ENCODE data around the gene GCN1. TPM values are rescaled to one million over a fixed set of nuclear protein-coding genes. Genes with fewer than 3 reads are reported as not detected.
A peak's percentile ranks its signal among the peaks of the same experiment; 100 is the strongest.

Gene GCN1
- total and polyA plus RNA-seq, 7 experiments from 2014 or later, result 20.3 to 142 (median 122) TPM

GRCh38 chr12:120096671-120097202 lies 97.8 kb downstream of the GCN1 start:
- Histone ChIP-seq H3K36me3 (ENCODE audit: control insufficient read depth in 2 of 3, insufficient read depth in 3 of 3, low read length in 3 of 3) (peaks cover 0 to 93% (median 0%) of the 10 kb centered on the region in 3 experiments), H3K27me3 (ENCODE audit: control insufficient read depth in 2 of 2, insufficient read depth in 2 of 2, low read length in 2 of 2) (no peaks in the 10 kb centered on the region), H3K4me3 (ENCODE audit: low read length) (no peak overlapping the region), H3K9me3 (ENCODE audit: control insufficient read depth in 2 of 3, low read length in 3 of 3) (no peaks in the 10 kb centered on the region), H3K27ac (ENCODE audit: low read depth, low read length) (no peak overlapping the region), H3K4me1 (ENCODE audit: control insufficient read depth in 2 of 2, insufficient read depth in 2 of 2, low read length in 2 of 2) (peaks cover 0 to 9% of the 10 kb centered on the region in 2 donors)
- H3K4me3 Mint-ChIP-seq, result no peak overlapping the region
- DNase-seq (no peak), ATAC-seq (no peak)
- H3K9me3 Mint-ChIP-seq, result peaks cover 0 to 3% (median 0%) of the 10 kb centered on the region in 11 donors
- peak overlapping the region in 2 of 9 donors; percentile 51 for H3K27ac Mint-ChIP-seq
- peaks cover 0 to 1% (median 0%) of the 10 kb centered on the region in 5 donors for H3K36me3 Mint-ChIP-seq
- H3K4me1 Mint-ChIP-seq, result peaks cover 5 to 13% (median 9%) of the 10 kb centered on the region in 7 donors
- intact Hi-C loops (cut with micrococcal nuclease), result no loop called here
- H3K27me3 Mint-ChIP-seq, result no peaks in the 10 kb centered on the region
- CTCF ChIA-PET, result interaction anchor here (0.6 kb wide), 1 partner anchor 10 kb away, joined by 3 read pairs; no protein-coding TSS in a partner anchor
- POLR2A ChIA-PET, result no interaction called here

GRCh38 chr12:120095736-120096135 lies 98.8 kb downstream of the GCN1 start:
- Mint-ChIP-seq H3K27me3 (no peaks in the 10 kb centered on the region), H3K4me1 (peaks cover 0 to 7% (median 3%) of the 10 kb centered on the region in 7 donors), H3K4me3 (no peak overlapping the region), H3K9me3 (peaks cover 0 to 3% (median 0%) of the 10 kb centered on the region in 11 donors), H3K27ac (peak overlapping the region in 1 of 9 donors; percentile 38), H3K36me3 (peaks cover 0 to 7% (median 4%) of the 10 kb centered on the region in 5 donors)
- no peak for DNase-seq
- no peaks in the 10 kb centered on the region for H3K27me3 ChIP-seq (ENCODE audit: control insufficient read depth in 2 of 2, insufficient read depth in 2 of 2, low read length in 2 of 2)
- ATAC-seq, result no peak
- no peaks in the 10 kb centered on the region for H3K9me3 ChIP-seq (ENCODE audit: control insufficient read depth in 2 of 3, low read length in 3 of 3)
- intact Hi-C loops (cut with micrococcal nuclease), result no loop called here
- H3K4me3 ChIP-seq (ENCODE audit: low read length), result no peak overlapping the region
- H3K4me1 ChIP-seq (ENCODE audit: control insufficient read depth in 2 of 2, insufficient read depth in 2 of 2, low read length in 2 of 2), result no peaks in the 10 kb centered on the region
- no peak overlapping the region for H3K27ac ChIP-seq (ENCODE audit: low read depth, low read length)
- ChIA-PET POLR2A (no interaction called here), CTCF (no interaction called here)
- peaks cover 0 to 90% (median 0%) of the 10 kb centered on the region in 3 experiments for H3K36me3 ChIP-seq (ENCODE audit: control insufficient read depth in 2 of 3, insufficient read depth in 3 of 3, low read length in 3 of 3)

- H3K4me3 ChIP-seq (ENCODE audit: low read length), result no peak overlapping the region
- Mint-ChIP-seq H3K27me3 (no peaks in the 10 kb centered on the region), H3K4me3 (no peak overlapping the region), H3K27ac (peak overlapping the region in 1 of 9 donors; percentile 38), H3K9me3 (peaks cover 0 to 3% (median 0%) of the 10 kb centered on the region in 11 donors), H3K36me3 (peaks cover 0 to 7% (median 5%) of the 10 kb centered on the region in 5 donors), H3K4me1 (peaks cover 0 to 7% (median 2%) of the 10 kb centered on the region in 7 donors)
- POLR2A ChIA-PET, result no interaction called here
- H3K27me3 ChIP-seq (ENCODE audit: control insufficient read depth in 2 of 2, insufficient read depth in 2 of 2, low read length in 2 of 2), result no peaks in the 10 kb centered on the region
- no peaks in the 10 kb centered on the region for H3K4me1 ChIP-seq (ENCODE audit: control insufficient read depth in 2 of 2, insufficient read depth in 2 of 2, low read length in 2 of 2)
- DNase-seq, result no peak
- H3K36me3 ChIP-seq (ENCODE audit: control insufficient read depth in 2 of 3, insufficient read depth in 3 of 3, low read length in 3 of 3), result peaks cover 0 to 90% (median 0%) of the 10 kb centered on the region in 3 experiments
- ATAC-seq, result no peak
- no peaks in the 10 kb centered on the region for H3K9me3 ChIP-seq (ENCODE audit: control insufficient read depth in 2 of 3, low read length in 3 of 3)
- CTCF ChIA-PET, result no interaction called here
- H3K27ac ChIP-seq (ENCODE audit: low read depth, low read length), result no peak overlapping the region
- intact Hi-C loops (cut with micrococcal nuclease), result no loop called here
Observed at GRCh38 chr12:120095331-120095730, 99.2 kb downstream of the GCN1 start.

GRCh38 chr12:120094485-120094884 lies 100.0 kb downstream of the GCN1 start:
- H3K9me3 Mint-ChIP-seq, result peaks cover 0 to 3% (median 0%) of the 10 kb centered on the region in 11 donors
- no peaks in the 10 kb centered on the region for H3K27me3 Mint-ChIP-seq
- intact Hi-C loops (cut with micrococcal nuclease), result no loop called here
- H3K36me3 ChIP-seq (ENCODE audit: control insufficient read depth in 2 of 3, insufficient read depth in 3 of 3, low read length in 3 of 3), result peaks cover 0 to 90% (median 0%) of the 10 kb centered on the region in 3 experiments
- H3K27ac Mint-ChIP-seq, result peak overlapping the region in 2 of 9 donors; percentile 19 to 25
- H3K27ac ChIP-seq (ENCODE audit: low read depth, low read length), result no peak overlapping the region
- DNase-seq, result no peak
- H3K4me3 Mint-ChIP-seq, result no peak overlapping the region
- no peaks in the 10 kb centered on the region for H3K4me1 ChIP-seq (ENCODE audit: control insufficient read depth in 2 of 2, insufficient read depth in 2 of 2, low read length in 2 of 2)
- no peaks in the 10 kb centered on the region for H3K9me3 ChIP-seq (ENCODE audit: control insufficient read depth in 2 of 3, low read length in 3 of 3)
- peaks cover 0 to 7% (median 5%) of the 10 kb centered on the region in 5 donors for H3K36me3 Mint-ChIP-seq
- peaks cover 0 to 3% (median 0%) of the 10 kb centered on the region in 7 donors for H3K4me1 Mint-ChIP-seq
- ChIA-PET CTCF (no interaction called here), POLR2A (interaction anchor here (1.0 to 1.3 kb wide), 2 partner anchors 17 to 105 kb away, joined by 3 read pairs; partner anchors contain the start of gene BICDL1)
- H3K4me3 ChIP-seq (ENCODE audit: low read length), result no peak overlapping the region
- no peak for ATAC-seq
- no peaks in the 10 kb centered on the region for H3K27me3 ChIP-seq (ENCODE audit: control insufficient read depth in 2 of 2, insufficient read depth in 2 of 2, low read length in 2 of 2)

- POLR2A ChIA-PET, result interaction anchor here (1.0 to 1.3 kb wide), 2 partner anchors 18 to 104 kb away, joined by 3 read pairs; partner anchors contain the start of gene BICDL1
- Histone ChIP-seq H3K4me3 (ENCODE audit: low read length) (no peak overlapping the region), H3K27me3 (ENCODE audit: control insufficient read depth in 2 of 2, insufficient read depth in 2 of 2, low read length in 2 of 2) (no peaks in the 10 kb centered on the region), H3K27ac (ENCODE audit: low read depth, low read length) (no peak overlapping the region), H3K36me3 (ENCODE audit: control insufficient read depth in 2 of 3, insufficient read depth in 3 of 3, low read length in 3 of 3) (peaks cover 0 to 82% (median 0%) of the 10 kb centered on the region in 3 experiments), H3K9me3 (ENCODE audit: control insufficient read depth in 2 of 3, low read length in 3 of 3) (no peaks in the 10 kb centered on the region), H3K4me1 (ENCODE audit: control insufficient read depth in 2 of 2, insufficient read depth in 2 of 2, low read length in 2 of 2) (no peaks in the 10 kb centered on the region)
- Mint-ChIP-seq H3K27ac (peak overlapping the region in 3 of 9 donors; percentile 80 to 83 (median 81)), H3K4me3 (no peak overlapping the region), H3K4me1 (peaks cover 0 to 7% (median 5%) of the 10 kb centered on the region in 7 donors), H3K27me3 (no peaks in the 10 kb centered on the region), H3K9me3 (peaks cover 0 to 2% (median 0%) of the 10 kb centered on the region in 11 donors), H3K36me3 (peaks cover 0 to 9% (median 5%) of the 10 kb centered on the region in 5 donors)
- DNase-seq (no peak), ATAC-seq (peak; percentile 6)
- CTCF ChIA-PET, result interaction anchor here (0.5 kb wide), 1 partner anchor 55 kb away, joined by 3 read pairs; no protein-coding TSS in a partner anchor
- intact Hi-C loops (cut with micrococcal nuclease), result no loop called here
Observed at GRCh38 chr12:120093592-120094355, 100.7 kb downstream of the GCN1 start.

GRCh38 chr12:120093336-120093591 lies 101.3 kb downstream of the GCN1 start:
- Mint-ChIP-seq H3K4me3 (no peak overlapping the region), H3K4me1 (peaks cover 0 to 7% (median 6%) of the 10 kb centered on the region in 7 donors), H3K27me3 (no peaks in the 10 kb centered on the region), H3K36me3 (peaks cover 0 to 9% (median 5%) of the 10 kb centered on the region in 5 donors), H3K27ac (no peak overlapping the region), H3K9me3 (peaks cover 0 to 2% (median 0%) of the 10 kb centered on the region in 11 donors)
- Histone ChIP-seq H3K9me3 (ENCODE audit: control insufficient read depth in 2 of 3, low read length in 3 of 3) (no peaks in the 10 kb centered on the region), H3K4me3 (ENCODE audit: low read length) (no peak overlapping the region), H3K27ac (ENCODE audit: low read depth, low read length) (no peak overlapping the region), H3K4me1 (ENCODE audit: control insufficient read depth in 2 of 2, insufficient read depth in 2 of 2, low read length in 2 of 2) (no peaks in the 10 kb centered on the region), H3K27me3 (ENCODE audit: control insufficient read depth in 2 of 2, insufficient read depth in 2 of 2, low read length in 2 of 2) (no peaks in the 10 kb centered on the region), H3K36me3 (ENCODE audit: control insufficient read depth in 2 of 3, insufficient read depth in 3 of 3, low read length in 3 of 3) (peaks cover 0 to 77% (median 0%) of the 10 kb centered on the region in 3 experiments)
- ChIA-PET POLR2A (no interaction called here), CTCF (no interaction called here)
- intact Hi-C loops (cut with micrococcal nuclease), result no loop called here
- no peak for DNase-seq
- no peak for ATAC-seq
